GM21526 (cell line): ENCODE results near the gene POLR2E.
"Not testable (repeated sequence)": the region's sequence is repeated elsewhere in the genome, so short reads cannot be mapped to it uniquely, and the experiment has no call there.

Experiments
- ATAC-seq: cut with Tn5 transposase; IDR thresholded peaks from one replicate; pipeline ENCODE4 v1.9.1; 2021; ENCODE audit warnings: moderate library complexity; ENCODE audit not compliant: unreplicated experiment, low FRiP score

Gene POLR2E

DNA sequence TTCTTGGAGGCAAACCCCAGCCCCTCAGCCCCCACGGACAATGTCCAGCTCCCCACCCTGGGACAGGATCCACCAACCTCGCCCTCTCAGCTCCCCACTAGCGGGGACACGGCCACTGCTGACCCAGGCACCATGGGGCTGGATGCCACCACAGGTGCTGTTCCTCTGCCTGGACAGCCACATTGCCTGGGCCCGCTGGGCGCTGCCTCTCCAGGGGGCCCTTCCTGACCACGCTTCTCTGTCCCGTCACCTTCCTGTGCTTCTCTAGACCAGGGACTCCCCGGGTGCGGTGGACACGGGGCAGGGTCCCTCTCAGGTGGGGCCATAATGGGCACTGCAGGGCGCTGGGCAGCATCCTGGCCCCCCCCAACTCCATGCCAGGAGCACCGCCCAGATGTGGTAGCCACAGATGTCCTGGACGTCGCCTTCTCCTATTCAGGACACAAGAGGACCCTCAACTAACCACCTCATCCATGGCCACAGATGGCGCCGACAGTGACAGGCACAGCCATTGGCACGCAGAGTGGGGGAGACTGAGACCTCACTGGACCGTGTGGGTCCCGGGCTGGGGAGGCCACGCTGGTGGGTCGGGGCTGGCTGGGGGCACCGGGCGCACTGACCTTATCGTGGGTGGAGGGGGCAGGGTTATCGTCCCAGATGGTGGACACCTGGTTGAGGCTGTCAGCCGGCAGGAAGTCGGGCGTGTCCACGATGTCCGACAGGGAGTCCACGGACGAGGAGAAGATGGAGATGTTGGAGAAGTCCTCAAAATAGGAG lies 32.0 kb upstream of the POLR2E start:
- no peak for ATAC-seq

- no peak for ATAC-seq
These were observed 30.7 kb upstream of the POLR2E start for GRCh38 chr19:1125601-1126467.

DNA sequence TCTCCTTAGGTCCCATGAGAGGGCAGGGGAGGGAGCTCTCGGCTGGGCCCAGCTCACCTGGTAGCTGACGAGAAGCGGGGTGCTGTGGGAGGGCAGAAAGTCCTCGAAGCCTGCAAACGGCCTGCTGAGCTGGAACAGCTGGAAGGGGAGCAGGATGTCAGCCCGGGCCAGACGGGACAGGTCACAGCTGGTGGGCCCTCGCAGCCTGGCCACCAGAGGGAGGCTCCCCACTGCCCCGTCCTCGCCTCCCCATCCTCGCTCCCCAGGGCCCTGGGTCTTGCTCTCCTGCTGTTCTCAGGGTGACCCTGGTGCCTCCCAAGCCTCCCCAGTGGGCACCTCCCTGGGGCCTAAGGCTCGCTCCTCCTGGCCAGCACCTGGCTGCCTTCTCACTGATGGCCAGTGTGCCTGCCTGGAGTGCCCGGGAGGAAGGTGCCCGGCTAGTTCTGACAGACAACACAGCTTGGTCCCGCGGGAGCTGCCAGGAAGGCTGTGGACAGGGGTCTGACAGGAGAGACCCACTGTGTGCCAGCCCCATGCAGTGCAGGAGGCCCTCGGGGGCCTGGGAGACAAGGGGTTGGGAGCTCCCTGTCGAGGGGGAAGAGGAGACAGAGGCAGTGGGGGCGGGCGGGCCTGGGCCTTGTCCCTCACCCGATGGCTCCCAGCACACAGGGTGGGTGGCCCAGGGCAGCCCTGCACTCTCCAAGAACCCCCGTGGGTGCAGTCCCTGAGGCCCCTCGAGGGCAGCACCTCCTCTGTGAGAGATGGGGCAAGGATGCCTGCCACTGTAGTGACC lies 28.9 kb upstream of the POLR2E start:
- ATAC-seq = no peak

DNA sequence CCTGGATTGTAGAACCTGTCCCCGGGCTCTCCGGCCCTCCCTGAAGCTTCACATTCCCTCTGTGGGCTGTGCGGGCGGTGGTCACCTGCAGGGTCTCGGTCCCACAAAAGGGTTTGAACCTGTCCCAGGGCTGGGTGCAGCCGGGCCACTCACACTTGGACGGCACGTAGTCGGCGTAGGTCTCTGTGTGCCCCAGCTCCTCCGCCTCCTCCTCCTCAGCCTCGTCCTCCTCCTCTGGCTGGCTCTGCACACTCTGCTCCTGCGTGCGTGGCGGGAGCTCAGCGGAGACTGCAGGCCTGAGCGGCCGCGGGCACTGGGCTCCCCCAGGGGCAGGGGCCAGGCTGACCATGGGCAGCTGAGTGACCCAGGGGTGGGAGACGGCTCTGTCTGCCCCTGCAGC lies 28.2 kb upstream of the POLR2E start:
- no peak for ATAC-seq

GRCh38 chr19:1122972-1123363 lies 27.8 kb upstream of the POLR2E start:
- ATAC-seq = no peak

DNA sequence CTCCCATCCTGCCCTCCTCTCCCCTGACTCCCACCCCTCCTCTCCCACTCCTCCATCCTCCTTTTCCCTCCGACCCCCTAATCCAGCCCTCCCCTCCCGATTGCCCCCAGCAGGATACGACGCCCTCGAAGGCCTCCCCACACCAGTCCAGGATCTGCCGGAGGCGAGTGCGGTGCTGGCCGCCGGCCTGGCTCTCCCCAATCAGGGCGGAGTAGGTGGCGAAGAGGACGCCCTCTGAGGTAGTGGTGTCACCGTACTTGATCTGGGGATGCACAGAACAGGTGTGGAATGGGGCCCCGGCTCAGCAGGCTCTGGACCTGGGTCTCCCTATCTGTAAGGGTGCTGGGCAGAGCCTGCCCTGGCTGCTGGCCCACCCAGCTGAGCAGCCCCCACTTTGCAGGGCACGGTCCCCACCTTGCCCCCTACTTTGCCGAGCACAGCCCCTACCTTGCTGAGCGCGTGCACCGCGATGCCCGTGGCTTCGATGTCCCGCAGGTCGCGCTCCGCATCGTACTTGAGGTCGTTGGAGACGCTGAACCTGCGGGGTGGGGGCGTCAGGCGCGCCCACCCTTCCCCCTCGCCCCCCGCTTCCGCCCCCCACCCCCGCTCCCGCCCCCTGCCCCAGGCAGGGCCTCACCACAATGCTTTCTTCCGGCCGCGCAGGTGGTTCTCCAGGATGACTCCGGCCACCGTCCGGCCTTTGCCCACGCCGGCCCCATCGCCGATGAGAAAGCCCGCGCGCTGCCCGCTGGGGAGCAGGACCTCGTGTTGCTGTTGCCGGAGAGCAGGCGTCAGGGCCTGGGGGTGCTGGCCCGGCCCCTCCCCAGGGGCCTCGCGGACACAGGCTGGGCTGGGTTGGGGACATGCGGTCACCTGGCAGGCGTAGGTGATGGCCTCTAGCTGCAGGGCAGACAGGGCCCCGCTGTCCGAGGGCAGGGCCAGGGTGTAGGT lies 27.1 kb upstream of the POLR2E start:
- ATAC-seq = no peak

- no peak for ATAC-seq
These were observed 26.2 kb upstream of the POLR2E start for GRCh38 chr19:1121395-1121794.

DNA sequence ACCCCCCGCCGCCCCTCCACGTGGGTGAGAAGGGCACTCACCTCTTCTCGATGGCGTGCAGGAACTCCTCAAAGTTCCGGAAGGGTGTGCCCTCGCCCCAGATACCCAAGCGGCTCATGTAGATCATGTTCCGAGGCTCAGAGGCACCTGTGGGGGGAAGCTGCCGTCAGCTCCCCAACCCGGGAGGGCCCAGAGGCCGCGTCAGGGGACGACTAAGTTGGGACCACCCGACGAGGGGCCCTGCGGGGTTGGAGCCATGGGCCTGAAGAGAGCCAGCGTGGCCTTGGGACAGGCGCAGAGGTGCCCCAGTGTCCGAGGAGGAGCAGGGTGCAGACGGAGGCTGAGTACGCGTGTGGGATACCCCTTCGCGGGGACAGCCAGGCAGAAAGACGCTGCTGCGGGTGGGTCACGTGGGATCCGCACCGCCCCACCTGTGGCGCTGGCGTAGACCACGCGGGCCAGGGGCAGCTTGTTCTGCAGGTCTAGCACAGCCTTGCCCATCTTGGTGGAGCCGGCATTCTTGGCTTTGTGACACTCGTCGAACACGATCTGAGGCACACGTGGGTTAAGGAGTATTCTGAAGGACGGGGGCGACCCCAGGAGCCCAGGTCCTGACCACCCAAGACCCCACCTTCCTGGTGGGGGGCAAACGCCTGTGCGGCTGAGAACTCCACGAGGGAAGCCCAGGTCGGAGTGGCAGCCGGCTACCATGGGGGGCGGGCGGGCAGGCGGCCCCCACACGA lies 24.5 kb upstream of the POLR2E start:
- ATAC-seq = no peak

GRCh38 chr19:1118999-1119398 lies 23.8 kb upstream of the POLR2E start:
- no peak for ATAC-seq

DNA sequence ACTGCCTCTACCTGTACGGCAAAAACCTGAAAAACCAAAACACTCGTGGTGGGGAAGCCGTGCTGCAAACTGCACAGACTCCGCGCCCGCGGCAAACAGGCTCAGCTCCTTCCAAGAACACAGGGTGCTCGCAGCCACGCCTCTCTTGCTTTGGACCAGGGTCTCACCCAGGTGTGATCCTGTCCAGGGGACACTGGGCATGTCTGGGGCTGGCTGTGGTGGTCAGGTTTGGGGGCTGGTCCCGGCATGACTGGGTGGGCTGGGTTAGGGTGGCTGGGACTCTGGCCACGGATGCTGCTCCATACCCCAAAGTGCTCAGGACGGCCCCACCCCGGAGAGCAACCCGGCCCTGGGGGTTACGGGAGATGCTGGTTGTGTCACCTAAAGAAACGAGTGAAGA lies 22.5 kb upstream of the POLR2E start:
- no peak for ATAC-seq

DNA sequence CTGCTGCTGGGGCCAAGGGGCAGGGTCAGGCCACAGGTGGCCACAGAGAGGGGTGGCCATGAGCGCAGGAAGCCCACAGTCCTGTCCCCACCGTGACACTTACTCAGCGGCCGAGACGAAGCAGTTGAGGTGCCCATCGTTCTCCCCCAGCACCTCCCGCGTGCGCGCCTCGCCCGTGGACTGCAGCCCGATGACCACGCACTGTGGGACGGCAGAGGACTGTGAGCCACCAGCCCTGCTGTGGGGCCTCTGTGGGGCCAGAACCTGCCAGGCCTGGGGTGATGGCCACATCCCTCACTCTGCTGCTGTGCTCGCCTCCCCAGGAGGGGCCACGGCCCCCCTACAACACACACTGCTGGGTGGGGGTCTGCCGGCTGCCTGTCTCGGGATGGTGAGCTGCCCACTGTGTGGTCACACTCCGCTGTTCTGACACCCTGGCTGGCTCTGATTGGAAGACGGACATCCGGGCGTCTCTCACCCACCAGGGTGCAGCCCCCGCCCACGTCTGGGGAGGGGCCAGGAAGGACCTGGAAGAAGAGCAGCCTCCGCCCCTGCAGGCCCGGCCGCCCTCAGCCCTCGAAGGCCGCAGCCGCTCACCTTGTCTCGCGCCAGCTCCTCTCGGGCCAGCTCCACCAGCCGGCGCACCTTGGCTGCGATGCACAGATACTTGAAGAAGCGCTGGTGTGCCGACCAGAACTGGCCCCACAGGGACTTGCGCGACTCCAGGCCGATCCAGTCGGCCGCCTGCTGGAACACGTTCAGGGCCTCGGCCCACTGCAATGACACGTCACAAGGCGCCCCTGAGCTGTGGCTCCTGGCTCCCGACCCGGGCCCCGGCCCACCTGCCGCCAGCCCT lies 21.8 kb upstream of the POLR2E start:
- ATAC-seq = no peak

GRCh38 chr19:1115646-1116420 lies 20.7 kb upstream of the POLR2E start:
- no peak for ATAC-seq

DNA sequence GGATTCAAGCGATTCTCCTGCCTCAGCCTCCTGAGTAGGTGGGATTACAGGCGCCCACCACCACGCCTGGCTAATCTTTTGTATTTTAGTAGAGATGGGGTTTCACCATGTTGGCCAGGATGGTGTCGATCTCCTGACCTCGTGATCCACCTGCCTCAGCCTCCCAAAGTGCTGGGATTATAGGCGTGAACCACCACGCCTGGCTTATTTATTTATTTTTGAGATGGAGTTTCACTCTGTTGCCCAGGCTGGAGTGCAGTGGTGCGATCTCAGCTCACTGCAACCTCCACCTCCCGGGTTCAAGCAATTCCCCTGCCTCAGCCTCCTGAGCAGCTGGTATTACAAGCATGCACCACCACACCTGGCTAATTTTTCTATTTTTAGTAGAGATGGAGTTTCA lies 19.6 kb upstream of the POLR2E start:
- ATAC-seq = not testable (repeated sequence)

GRCh38 chr19:1113986-1114483 lies 18.9 kb upstream of the POLR2E start:
- ATAC-seq = no peak

DNA sequence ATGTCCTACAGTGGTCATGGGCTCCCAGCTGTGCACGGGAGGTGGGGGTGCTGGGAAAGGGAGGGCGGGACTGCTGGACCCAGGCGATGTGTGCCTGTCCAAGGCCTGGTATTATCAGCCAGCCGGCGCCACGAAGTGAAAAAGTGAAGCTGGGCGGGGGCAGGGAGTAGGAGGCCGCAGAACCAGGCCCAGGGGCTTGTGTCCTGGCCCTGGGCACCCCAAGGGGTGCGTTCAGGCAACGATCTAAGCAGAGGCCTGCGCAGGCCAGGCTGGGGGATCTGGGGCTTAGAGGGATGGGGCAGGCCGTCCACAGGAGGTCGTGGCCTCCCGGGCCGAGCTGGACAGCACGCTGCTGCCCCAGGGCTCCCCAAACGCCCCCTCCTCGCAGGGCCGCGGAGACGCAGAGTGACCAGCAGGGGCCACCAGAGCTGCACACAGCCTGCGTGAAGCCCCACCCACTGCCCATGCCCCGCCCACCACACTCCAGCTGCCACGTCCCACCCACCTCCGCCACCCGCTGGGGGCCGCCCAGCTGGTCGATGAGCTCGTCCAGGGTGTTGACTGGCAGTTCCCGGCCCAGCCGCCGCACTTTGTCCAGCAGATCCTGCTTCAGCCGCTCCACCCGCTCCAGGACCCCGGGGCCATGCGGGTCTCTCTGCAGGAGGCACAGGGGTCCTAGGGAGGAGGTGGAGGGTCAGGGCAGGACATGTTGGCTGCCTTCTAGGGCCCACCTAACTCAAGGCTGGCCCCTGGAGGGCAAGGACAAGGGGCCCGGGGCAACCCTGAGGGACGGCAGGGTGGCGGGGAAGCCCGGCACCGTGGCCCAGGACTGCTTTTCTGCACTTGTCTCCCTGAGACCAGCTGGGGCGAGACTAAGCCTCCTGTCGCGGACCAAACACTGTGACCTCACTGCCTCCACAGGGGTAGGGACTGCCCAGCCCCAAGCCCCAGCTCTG lies 18.1 kb upstream of the POLR2E start:
- ATAC-seq = no peak

DNA sequence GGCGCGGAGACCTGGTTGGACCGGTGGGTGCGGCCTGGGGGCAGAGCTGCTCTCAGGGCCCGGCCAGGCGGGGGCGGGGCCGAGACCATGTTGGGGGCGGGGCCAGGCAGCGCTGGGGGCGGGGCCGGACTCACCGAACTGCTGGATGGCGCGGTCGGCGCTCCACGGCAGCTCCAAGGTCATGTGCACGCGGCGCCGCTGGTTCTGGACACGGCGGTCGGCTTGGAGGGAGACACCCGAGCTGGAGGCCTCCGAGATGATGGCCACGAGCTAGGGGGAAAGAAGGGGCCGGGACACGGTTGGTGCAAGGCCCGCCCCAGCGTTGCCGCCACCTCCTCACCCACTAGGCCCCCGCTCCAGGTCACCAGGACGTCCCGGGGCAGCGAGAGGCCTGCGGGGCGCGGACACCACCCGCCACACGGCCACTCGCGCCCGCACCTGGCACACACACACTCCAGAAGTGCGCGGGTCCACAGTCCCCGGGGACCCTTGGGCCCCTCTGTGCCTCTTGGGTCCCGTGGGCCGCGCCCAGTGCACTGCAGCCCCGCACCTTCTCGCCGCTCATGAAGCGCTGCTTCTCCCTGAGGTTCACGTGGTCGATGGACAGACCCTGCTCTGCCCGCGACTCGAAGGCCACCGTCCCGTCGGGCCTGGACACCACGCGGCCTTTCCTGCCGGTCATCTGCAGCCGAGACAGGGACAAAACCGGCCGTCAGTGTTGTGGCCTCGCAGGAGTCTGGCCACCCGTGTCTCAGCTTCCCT lies 17.3 kb upstream of the POLR2E start:
- ATAC-seq = no peak
